Limb (tissue), 2 donors: ENCODE measurements around the gene OVCH1.
"Not testable (repeated sequence)": the region's sequence is repeated elsewhere in the genome, so short reads cannot be mapped to it uniquely, and the experiment has no call there.

Source experiments
- DNase-seq, 2 donors: peaks; one replicate each; pipeline ENCODE4 v3.0.0-alpha.2; 2016; ENCODE audit errors: extremely low spot score in 2 of 2

The OVCH1 gene

DNA sequence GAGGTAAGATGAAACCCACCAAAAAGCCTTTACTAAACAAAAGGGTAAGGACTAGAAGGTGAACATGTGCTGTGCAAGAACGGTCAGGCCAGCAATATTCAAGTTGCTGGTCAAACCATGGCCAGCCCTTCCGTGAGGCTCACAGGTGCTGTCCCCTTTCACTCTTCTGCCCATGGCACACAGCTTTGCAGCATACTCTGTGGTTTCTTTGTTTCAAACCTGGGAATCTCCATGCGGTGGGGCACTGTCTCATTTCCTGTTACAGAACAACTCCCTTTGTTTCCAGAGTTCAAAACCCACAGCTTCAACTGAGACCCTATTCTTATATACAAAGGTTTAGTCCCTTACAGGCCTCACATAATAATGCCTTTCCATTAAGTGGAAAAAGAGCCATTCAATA is 1.7 kb upstream of the OVCH1 start:
- DNase-seq, result no peak

DNA sequence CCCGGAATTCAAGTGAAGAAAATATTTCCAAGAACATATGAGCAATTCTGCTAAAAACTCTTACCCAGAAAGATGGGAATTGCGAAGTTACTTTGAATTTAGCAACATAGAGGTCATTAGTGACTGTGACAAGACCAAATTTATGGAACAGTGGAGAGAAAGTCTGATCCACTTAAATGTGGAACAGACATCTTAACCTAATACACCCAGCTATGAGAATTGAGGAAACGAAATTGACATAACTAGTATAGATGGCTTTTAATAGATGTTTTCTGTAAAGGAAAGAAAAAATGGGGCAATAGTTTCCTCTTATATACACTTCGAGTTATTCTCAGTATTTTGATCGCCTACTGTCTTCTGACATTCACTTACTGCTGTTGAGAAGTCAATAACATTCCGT is 4.6 kb downstream of the OVCH1 start:
- DNase-seq, result no peak

DNA sequence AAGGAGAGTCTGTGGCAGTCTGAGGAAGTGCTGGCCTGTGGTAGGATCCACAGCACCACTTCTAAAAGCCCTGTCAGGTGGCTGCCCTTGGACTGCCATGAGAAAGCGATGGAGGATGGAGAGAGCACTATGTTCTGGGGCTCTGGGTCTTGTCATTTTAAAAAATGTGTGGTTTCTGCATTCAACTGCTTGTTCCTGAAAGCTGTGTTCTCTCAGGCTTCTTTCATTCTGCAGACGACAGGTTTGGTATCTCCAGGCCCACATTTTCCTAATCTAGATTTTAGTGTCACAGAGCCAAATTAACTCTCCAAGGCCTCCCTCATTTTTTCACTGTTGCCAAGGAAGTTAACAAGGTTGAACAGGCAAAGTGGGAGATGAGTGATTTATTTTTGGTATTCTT is 10.5 kb downstream of the OVCH1 start:
- DNase-seq, result no peak

DNA sequence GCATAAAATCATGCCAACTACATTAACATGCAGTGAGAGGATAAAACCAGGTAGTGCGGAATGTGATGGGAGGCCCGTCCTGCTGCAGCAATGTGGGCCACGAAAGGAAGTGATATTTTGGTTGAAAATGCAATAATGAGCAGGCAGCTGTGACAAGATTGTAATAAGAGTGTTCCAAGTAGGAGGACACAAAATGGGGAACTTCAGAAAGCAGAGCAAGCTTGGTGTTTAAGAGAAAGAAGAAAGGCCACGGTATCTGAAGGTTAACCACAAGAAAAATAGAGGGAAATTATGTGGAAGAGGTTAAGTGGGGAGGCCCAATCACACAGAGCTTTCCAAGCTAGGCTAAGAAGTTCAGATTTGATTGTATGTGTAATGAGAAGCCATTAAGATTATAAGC is 34.3 kb downstream of the OVCH1 start:
- no peak for DNase-seq

DNA sequence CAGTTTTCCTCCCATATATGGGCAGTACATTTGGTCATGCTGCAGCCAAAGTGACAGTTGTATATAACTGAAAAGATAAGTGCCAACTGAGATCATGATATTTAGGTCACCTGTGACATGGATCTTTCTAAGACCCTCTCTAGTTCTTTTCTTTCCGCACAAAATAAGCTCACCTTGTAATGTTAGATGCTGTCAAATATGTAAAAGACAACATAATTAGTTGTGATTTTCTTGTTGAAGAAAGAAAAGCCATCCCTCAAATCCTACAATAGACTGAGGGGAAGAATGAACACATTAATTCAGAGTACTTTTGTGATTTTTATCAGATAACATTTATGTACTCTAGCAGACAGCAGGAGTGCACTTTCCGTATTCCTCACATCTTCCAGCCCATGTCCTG is 37.4 kb downstream of the OVCH1 start:
- no peak for DNase-seq

DNA sequence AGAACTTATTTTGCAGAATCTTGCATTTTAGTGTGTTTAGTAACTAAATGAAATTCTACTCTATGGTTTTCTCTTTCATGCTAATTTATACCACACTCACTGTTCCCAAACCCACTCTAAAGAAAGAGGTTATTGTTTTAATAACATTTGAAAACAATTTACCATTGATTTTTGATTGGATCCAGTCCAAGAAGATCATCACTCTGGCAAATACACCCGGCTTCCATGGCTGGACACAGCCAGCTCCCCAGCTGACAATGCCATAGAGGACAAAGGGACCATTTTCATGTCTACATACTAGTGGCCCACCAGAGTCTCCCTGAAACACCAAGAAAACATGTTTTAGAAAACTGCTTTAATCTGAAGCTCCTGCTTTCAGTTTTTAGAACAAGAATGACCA is 42.4 kb downstream of the OVCH1 start:
- no peak for DNase-seq

DNA sequence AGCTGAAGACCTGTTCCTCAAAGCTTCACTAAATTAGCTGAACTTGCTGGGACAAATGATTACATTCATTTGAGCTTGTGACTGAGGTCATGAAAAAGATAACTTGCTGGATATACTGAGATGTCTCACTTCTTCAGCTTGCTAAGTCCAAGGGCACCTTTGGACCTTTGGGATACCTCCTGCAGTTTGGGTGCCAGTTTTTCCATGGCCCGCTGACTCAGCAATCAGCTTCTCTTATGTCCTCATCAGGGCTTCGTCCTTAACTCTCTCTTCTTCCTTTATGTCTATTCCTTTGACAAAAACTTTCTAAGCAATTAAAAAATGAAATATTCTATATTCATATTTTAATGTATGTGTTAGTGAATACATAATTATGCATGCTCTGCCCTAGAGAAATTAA is 45.6 kb downstream of the OVCH1 start:
- DNase-seq, result no peak

DNA sequence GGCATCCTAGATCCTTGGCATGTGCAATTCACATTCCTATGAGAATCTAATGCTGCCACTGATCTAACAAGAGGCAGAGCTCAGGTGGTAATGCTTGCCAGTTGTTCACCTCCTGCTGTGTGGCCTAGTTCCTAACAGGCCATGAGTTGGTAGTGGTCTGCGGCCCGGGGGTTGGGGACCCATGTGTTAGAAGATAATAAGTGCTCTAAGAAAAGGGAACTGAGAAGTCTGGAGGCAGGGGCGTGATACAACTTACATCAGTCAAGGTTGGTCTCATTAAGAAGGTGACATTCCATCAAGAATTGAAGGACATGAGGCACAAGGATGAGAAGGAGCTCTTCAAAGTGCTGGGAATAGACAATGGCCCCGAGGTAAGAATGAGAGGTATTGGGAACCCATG is 49.3 kb downstream of the OVCH1 start:
- DNase-seq, result no peak

DNA sequence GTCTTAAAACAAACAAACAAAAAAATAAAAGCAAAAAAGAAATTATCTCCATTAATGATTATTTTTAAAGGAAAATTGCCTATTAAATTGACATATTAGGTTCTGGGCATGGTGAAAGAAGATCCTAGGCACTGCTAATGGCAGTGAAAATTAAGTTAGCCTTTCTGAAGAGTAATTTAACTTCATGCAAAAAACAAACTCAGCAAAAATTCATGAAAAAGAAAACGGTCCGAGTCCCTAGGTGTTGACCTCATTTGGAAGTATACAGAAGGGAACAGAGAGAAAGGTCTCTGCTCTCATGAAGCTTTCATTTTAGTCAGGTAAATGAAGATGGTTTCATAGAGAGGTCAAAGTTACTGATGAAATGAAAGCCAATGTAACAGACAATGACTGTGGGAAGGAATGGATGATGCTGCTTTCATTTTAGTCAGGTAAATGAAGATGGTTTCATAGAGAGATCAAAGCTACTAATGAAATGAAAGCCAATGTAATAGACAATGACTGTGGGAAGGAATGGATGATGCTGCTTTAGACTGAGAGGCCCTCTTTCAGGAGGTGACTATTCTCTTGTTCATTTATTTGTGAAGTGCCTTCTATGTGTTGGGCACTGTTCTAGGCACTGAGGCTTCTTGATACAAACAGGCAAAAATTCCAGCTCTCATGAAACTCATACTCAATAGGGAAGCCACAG is 50.1 kb downstream of the OVCH1 start:
- no peak for DNase-seq

DNA sequence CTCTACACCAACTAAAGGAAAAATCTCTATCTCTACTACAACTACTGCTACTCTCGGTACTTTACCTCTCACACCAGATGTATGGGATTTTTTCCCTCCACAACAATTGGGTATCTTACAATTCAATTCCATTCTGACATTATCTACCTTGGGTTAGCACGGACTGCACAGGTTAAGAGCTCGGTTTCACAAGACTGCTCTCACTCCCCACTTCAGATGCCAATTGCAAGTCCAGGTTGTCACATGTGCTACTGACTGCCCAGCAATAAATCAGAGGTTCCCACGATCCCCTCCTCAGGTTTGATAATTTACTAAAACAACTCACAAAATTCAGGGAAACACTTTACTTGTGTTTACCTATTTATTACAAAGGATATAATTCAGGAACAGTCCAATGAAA is 58.0 kb downstream of the OVCH1 start:
- DNase-seq, result no peak

DNA sequence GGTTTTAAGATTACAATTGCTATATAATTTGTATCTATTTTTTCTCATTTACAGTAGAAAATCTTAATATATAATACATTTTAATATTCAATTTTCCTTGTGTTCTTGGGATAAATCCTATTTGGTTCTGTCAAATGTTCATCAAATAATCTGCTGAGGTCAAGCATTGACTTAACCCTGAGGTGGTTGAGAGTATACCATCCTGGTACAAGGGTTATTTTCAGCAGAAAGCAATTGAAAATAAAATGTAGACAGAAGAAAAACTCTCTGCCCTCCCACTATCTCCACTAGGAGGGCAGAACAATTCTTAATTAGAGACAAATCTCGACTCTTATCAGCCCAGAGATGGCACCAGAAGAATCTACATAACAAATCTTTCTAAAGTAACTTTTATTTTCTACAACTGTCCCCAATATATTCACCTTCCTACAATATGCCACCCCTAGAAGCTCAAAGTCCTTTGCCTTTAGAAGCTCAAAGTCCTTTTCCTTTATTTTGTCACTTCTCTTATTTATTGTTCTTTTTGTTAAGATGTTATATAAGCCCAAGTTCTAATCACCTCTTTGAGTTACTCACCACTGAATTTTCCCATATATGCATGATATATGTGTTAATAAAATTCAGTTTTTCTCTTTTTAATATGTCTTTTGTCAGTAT is 58.6 kb downstream of the OVCH1 start:
- no peak for DNase-seq

DNA sequence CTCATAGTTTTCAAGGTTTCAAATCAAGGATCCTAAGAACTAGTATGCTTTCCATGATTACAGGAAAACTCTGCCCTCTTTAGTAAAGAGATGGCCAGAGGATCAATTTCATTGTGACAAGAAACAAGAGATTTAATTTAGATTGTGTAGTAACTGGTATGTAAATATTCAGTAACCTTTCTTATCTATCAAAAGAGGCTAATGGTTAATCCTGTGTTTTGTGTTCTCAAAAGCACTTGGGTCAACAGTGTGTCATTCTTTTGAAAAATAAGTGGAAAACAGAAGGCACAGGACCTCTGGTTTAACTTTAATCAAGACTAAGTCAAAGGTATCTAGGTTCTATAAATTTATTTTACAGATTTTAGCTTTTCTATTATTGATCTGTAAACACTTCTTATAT is 59.9 kb downstream of the OVCH1 start:
- no peak for DNase-seq

DNA sequence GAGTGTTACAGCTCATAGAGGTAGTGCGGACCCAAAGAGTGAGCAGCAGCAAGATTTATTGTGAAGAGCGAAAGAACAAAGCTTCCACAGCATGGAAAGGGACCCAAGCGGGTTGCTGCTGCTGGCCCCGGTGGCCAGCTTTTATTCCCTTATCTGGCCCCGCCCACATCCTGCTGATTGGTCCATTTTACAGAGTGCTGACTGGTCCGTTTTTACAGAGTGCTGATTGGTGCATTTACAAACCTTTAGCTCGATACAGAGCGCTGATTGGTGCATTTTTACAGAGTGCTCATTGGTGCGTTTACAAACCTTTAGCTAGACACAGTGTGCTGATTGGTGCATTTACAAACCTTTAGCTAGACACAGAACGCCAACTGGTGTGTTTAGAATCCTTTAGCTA is 60.7 kb downstream of the OVCH1 start:
- not testable (repeated sequence) for DNase-seq

DNA sequence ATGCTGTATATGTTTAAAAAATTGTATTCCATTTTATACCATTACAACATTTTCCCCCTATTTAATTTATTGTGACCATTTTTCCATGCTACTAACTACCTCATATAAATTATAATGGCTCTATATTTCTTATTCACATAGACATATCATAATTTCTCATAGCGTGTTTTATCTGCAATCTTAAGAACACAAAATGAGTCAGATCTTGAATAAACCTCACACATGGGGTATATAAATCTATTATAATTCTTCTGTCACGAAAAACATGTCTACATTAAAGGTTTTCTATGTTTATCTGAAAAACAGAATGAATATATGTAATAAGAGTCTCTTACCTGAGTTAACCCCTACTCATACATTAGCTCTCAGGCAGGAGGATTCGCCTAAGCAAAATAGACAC is 66.0 kb downstream of the OVCH1 start:
- no peak for DNase-seq

DNA sequence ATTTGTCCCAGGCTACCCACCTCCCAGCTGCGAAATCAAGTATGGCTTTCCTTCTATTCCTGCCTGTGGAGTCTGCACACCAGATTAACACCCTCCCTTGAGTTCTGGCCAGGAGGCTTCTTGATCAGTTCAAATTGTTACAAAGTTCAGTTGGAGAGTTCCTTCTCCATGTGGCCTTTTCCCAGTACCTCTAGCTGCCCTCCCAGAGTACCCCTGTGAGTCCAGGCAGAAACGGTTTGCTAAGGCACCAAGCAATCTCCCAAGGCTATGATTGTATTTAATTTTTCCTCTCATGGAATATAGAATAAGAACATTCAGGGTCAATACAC is 66.8 kb downstream of the OVCH1 start:
- DNase-seq, result no peak

DNA sequence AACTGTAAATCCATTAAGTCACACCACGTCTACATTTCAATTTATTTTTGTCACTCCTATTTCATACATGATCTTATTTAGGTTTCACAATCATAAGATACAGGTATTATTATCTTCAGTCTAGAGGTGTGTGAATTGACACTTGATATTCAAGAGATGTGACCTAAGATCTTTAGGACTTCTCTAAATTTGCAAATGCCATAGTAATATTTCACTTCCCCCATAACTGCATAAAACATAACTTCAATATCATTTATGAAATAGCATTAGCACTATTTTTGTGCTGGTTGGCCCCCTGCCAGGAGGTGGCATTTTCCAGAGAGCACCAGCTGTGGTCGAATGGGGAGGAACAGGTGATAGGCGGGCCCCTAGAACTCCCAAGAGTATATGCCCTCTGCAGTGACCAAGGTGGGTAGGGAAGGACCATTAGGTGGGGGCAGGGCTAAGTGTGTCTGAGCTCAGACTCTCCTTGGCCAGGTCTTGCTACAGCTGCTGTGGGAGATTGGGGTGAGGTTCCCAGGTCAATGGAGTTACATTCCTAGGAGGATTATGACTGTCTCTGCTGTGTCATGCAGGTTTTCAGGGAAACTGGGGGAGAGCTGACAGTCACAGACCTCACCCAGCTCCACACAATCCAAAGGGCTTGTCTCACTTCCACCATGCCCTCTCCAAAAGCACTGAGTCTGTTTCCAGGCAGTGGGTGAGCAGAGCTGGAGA is 67.3 kb downstream of the OVCH1 start:
- DNase-seq, result no peak

DNA sequence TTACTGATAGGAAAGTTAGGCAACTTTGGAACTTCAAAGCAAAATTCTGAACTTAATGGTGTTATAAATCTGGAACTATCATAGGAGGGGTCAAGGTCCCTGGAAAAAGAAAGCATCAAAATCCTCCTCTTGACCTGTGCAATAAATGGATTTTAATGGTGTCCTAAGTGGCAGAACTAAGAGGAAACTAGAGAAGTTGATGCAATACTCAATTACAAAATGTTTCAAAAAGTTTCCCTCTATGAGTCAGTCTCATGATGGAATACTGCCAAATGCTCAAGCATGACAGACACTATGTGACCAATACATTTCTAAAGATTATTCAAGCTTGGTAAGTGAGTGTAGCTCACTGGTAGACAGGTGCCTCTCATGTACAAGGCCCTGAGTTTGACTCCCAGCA is 68.9 kb downstream of the OVCH1 start:
- no peak for DNase-seq

DNA sequence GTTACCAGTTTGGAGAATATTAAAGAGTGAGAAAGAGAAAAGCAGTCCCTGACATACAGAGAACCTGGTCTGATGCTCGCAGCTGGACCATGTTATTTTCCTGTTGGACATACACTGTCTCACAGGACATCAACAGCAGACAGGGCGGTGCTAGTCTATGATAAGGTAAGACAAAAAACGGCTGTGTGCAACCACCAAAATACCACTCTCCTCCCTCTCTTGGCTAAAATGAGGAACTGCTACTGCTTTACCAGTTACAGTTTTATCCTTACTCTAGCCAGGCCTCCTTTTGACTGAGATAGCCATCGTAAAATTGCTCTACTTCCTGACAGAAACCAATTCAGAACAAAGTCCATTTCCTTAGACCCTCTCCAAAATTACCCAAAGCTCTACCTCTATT is 69.5 kb downstream of the OVCH1 start:
- DNase-seq, result no peak

DNA sequence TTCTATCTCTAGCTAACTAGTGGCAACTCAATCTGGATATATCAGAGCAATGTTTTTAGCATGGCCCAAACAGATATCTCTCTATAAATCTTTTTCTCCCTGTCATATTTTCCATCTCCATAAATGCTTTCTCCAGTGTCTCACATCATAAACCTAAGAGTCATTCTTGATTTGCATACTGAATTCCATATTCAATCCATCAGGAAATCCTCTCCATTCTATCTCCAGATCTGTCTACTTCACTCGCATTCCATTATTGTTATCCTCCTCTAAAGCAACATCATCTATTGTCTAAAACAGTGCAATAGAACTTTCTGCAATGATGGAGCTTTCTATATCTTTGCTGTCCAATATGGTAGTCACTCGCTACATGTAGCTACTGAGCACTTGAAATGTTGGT is 71.0 kb downstream of the OVCH1 start:
- DNase-seq, result no peak

DNA sequence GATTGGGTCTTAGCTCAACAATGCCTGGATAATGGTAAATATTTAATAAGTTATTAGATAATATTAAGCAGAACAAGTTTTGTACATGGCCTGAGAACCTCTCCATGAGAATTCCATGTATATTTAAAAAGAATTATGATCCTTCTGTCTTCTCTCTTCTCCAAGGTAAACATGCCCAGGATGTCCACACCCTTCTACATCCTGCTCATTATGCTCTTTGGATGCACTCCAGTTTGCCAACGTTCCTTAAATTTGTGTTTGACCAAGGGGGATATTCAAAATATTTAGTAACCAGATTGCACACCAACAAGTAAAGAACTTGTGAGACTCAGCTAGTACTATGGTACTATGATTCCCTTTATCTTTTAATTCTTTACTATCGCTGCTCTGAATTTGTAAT is 71.8 kb downstream of the OVCH1 start:
- DNase-seq, result no peak

DNA sequence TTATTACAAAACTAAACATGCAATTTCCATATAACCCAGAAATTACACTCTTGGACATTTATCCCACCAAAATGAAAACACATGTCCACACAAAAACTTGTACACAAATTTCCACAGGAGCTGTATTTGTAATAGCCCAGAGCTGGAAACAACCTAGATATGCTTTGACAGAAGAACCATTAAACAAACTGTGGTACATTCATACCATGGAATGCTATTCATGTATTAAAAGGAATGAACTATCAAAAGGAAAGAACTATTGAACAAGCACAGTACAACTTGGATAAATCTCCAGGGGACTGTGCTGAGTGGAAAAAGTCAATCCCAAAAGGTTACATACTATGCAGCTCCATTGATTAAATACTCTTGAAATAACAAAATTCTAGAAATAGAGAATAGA is 80.7 kb downstream of the OVCH1 start:
- no peak for DNase-seq

DNA sequence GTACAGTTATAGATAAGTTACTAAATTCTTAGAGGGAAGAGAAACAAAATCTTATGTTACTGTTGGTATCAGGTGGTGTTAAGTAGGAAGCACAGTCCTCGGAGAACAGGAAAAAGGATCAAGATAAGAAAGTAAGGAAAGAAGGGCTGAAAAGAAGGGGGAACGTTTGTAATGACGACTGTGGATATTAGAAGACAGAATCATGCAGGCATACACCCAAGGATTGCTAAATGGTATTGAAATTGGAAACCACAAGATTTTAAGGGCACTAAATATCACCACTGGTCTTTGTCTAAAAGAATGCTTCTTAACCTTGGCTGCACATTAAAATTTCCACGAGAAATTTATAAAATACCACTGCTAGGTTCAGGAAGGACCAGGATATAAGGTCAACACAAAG is 82.4 kb downstream of the OVCH1 start:
- no peak for DNase-seq

DNA sequence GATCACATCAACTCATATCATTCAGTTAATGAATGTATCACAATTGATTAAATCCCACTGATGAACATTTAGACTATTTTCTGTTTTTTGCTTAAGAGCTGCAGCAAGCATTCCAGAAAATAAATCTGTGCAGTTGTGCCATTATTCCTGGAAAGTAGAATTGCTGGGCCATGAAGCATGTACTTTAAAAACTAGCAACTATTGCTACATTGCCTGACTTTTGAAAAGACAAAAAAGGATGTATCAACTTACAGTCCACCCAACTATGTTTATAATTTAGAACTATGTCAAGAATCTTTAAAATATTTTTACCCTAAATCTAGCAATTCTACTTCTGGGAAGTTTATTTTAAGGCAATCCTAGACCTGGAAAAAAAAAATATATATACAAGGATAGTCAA is 83.1 kb downstream of the OVCH1 start:
- DNase-seq, result no peak
